C4-2B (cell line): ENCODE results near the gene SLC27A2.

Experiments used
- ZFX ChIP-seq: fragments of 450-650 bp; IDR thresholded peaks from 2 replicates; pipeline ENCODE4 v1.6.1; 2017
- TF ChIP-seq, protein P1 (sequence below): fragments of 450-650 bp; conservative IDR thresholded peaks from 2 replicates; pipeline ENCODE4 v1.5.1; 2017; ENCODE audit warnings: mild to moderate bottlenecking

- TF ChIP-seq, protein P1, sequence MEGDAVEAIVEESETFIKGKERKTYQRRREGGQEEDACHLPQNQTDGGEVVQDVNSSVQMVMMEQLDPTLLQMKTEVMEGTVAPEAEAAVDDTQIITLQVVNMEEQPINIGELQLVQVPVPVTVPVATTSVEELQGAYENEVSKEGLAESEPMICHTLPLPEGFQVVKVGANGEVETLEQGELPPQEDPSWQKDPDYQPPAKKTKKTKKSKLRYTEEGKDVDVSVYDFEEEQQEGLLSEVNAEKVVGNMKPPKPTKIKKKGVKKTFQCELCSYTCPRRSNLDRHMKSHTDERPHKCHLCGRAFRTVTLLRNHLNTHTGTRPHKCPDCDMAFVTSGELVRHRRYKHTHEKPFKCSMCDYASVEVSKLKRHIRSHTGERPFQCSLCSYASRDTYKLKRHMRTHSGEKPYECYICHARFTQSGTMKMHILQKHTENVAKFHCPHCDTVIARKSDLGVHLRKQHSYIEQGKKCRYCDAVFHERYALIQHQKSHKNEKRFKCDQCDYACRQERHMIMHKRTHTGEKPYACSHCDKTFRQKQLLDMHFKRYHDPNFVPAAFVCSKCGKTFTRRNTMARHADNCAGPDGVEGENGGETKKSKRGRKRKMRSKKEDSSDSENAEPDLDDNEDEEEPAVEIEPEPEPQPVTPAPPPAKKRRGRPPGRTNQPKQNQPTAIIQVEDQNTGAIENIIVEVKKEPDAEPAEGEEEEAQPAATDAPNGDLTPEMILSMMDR: no peak
- no peak for TF ChIP-seq ZFX
Measured at GRCh38 chr15:50257924-50258323, 75.9 kb downstream of the SLC27A2 start.
